LNCAP (cell line): ENCODE data around the gene ANO5.

Experiments used
- CTCF ChIP-seq: fragments of 450-650 bp; IDR thresholded peaks from 2 replicates; pipeline ENCODE4 v1.5.1; 2017; ENCODE audit warnings: mild to moderate bottlenecking

ANO5 gene

GRCh38 chr11:22190827-22191463, 1.9 kb upstream of the ANO5 start:
- no peak for TF ChIP-seq CTCF

GRCh38 chr11:22192289-22192641, 620 bp upstream of the ANO5 start:
- no peak for TF ChIP-seq CTCF

GRCh38 chr11:22193348-22194051, 615 bp downstream of the ANO5 start:
- no peak for TF ChIP-seq CTCF

GRCh38 chr11:22194306-22194705, 1.4 kb downstream of the ANO5 start:
- no peak for TF ChIP-seq CTCF

- no peak for TF ChIP-seq CTCF
These were observed 2.0 kb downstream of the ANO5 start for GRCh38 chr11:22194907-22195306.

GRCh38 chr11:22197139-22198005, 4.5 kb downstream of the ANO5 start:
- no peak for TF ChIP-seq CTCF

GRCh38 chr11:22199243-22199642, 6.4 kb downstream of the ANO5 start:
- no peak for TF ChIP-seq CTCF
